RKO (cell line): Measurements from ENCODE around the gene PNLIPRP1.

Source experiments
- DNase-seq: peaks from one replicate; pipeline ENCODE4 v3.0.0-alpha.2; 2016; ENCODE audit warnings: low spot score

PNLIPRP1 gene

DNA sequence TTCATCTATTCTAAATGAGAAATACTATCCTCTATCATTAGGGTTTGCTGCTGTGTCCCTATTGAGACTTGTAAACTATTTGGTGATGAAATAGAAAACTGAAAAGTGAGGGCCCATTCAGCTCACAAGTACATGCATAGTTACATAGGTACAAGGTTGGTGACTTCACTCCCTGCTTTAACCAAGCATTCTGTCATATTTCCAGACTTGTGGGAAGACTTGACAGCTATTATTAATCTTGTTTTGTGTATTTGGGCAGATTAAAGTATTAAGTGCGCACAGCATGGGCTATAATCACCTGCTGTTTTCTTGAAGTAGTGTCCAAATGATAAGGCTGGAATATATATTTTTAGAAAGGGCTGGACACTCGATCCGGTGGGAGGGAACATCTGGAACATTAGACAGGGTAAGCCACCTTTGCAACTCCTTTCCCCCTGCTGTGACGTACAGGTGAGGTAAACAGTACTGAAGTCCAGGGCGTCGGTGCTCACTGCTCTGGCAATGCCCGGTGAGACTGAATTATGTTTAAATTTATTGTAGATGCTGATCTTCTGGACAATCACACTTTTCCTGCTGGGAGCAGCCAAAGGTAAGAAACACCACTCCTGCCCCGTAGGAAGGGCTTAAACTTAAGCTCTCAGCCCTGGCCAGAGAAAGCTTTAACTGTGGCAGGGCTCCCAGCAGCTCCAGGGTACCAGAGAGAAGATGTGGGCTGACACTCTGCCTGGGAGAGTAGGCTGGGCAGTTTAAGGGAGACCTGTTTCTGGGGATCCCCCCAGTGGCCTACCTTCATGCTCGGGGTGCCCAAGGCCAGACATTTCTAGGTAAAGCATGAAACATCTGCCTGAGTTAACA, at the start of gene PNLIPRP1:
Gene PNLIPRP1, plus strand, starts transcription at position 370 of the 855 bp plus-strand sequence. Its CDS starts 171 bp downstream, at position 541.
- no peak for DNase-seq

DNA sequence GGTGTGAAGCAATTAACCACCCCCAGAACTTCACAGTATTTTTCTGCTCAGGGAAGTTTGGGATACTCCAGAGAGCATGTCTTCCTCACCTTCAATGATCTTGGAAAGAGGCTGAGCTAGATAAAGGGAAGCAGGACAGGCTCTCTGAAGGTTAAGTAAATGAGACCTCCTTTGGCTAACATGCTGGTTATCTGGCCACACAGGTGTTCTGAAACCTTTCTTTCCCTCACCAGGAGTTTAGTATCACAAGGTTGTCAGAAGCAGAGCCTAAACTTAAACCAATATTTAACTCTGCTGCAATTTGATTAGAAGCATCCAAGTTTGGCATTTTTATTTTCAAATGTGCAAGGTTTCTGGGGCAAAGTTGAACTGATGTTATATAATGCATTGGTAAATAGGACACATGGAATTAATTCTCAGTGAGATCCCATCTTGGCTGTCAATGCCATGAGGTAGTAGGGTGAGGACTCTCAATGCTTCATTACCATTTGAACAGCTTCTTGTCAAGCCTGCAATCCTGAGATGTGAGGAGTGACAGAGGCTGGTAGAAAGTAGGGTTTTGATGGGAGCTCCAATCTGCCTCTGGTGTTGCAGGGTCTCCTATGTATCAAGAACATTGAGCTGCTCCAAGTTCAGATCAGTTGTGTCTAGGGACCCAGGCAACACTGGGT, 48.6 kb upstream of the PNLIPRP1 start:
- DNase-seq, result no peak

DNA sequence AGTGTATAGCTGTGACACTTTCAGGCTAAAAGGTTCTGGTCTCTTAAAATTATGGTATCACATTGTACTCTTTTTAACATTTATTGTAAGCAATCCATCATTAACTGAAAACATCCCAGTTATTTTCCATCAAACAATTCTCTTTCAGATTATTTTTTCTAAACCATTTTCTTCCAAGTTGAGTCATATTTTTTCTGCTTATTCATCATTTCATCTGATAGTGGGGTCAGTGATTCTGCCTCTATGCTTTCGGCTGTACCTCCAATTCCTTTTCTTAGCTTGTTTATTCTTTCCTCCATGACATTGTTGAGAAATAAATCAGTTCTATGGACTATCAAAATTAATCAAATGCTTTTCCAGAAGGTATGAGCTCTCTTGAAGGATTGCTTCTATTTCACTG, 45.6 kb upstream of the PNLIPRP1 start:
- no peak for DNase-seq

DNA sequence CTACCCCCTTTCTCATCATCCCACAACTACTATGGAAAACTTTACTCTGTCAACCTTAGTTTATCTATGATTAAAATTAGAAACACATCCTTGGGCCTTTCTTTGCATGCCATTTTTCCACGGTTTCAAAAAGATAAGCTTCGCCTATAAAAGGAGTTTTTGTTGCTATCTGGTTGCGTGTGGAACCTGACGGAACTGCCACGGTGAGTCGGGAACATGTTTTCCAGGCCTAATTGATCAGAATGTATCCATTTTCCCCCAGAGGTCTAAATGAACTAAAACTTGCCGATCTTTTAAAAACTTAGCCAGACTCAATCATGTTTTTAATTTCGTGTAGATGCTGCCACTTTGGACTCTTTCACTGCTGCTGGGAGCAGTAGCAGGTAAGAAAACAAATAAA, 45.0 kb upstream of the PNLIPRP1 start, which contains the start of gene PNLIP:
Gene PNLIP, plus strand, starts transcription at position 176 of the 400 bp plus-strand sequence. Its CDS starts 162 bp downstream, at position 338.
- DNase-seq, result no peak

DNA sequence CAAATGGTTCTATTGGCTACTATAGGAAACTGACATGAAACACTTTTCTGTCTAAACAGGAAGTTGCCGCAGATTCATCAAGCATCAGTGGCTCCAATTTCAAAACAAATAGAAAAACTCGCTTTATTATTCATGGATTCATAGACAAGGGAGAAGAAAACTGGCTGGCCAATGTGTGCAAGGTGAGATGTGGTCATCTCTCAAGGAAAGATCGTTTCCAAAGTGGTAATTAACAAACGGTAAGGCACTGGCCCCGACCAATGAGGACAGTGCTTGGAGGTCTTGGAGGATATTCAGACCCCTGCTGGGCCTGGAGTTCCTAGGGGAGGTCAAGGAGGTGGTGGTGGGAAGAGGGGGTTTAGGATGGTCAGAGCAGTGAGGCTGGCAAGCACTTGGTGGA, 42.5 kb upstream of the PNLIPRP1 start:
- DNase-seq, result no peak

DNA sequence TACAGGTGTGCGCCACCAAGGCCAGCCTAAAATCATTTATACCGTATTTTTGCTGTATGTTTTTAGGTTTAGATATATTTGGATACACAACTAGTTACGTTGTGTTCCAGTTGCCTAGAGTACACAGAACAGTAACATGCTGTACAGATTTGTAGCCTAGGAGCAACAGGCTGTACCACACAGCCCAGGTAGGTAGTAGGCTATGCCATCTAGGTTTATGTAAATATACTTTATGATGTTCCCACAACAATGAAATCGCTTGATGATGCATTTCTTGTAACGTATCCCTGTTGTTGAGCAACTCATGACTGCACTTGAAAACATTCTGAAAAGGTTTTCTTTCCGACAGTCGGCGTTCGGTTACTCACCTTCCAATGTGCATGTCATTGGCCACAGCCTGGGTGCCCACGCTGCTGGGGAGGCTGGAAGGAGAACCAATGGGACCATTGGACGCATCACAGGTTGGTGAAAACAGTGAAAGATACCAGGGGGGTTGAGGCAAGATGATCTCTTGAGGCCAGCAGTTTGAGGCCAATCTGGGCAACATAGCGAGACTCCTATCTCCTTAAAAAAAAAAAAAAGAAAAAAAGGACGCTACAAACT, 37.3 kb upstream of the PNLIPRP1 start:
- DNase-seq, result no peak

DNA sequence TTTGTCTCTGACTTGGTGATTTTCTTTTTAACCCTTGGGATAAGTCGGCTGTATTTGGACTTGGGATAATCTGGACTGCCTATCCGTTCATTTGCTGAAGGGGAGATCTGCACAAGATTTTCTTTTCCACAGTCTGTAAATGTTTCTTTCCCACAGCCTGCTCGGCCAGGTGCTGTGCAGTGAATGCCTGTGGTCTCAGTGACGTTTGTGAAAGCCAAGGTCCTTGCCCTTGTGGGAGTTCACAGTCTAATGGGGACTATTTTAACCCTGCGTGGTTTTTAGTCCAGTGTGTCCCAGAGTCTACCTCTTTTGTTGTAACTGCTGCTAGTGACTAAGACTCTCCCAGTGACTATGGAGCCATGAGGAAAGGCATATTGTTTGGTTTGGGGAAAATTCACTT, 36.1 kb upstream of the PNLIPRP1 start:
- DNase-seq, result no peak

DNA sequence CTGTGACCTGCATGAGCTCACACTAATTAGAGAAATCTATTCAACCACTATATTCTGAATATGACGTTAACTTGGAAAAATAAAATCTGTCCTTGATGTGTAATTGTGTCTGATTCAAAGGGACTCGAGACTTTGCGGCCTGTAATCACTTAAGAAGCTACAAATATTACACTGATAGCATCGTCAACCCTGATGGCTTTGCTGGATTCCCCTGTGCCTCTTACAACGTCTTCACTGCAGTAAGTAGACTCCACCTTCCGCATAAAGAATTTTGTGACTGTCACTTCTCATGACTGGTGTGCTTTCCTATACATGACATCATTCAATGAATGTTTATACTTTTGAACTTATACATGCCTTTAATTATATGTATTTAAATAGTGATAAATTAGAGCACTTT, 34.9 kb upstream of the PNLIPRP1 start:
- no peak for DNase-seq

DNA sequence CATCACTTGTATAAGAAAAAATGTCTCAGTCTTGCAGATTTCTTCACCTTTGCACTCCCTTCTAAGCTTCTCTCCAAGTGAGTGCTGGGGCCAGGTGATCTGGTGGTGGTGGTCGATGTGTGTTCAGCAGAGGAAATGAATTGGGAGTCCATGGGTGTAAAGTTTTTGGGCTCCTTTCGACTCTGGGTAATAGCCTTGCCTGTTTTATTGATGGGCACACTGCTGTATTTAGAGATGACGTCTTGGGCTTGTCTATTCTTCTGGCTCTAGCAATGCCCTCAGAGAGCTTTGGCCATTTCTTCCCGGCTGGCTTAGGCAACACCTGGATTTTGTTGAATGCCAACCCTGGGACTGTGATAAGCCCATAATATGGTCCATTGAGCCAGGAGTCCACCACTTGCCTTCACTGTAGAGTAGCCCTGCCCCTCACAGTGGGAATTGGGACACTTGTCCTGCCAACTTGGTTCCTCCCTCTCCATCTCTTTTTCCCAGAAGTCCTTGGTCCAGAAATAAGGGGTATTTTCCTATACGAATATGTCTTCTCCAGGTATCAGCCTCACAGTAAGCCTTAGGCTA, 33.4 kb upstream of the PNLIPRP1 start:
- no peak for DNase-seq

DNA sequence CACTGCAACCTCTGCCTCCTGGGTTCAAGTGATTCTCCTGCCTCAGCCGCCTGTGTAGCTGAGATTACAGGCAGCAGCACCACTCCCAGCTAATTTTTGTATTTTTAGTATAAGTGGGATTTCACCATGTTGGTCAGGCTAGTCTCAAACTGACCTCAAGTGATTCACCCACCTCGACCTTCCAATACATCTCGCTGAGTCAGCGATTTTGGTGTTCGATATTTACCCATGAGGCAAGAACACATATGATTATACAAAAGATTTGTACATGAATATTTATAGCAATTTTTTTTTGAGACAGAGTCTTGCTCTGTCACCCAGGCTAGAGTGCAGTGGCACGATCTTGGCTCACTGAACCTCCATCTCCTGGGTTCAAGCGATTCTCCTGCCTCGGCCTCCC, 25.2 kb upstream of the PNLIPRP1 start:
- DNase-seq, result no peak

DNA sequence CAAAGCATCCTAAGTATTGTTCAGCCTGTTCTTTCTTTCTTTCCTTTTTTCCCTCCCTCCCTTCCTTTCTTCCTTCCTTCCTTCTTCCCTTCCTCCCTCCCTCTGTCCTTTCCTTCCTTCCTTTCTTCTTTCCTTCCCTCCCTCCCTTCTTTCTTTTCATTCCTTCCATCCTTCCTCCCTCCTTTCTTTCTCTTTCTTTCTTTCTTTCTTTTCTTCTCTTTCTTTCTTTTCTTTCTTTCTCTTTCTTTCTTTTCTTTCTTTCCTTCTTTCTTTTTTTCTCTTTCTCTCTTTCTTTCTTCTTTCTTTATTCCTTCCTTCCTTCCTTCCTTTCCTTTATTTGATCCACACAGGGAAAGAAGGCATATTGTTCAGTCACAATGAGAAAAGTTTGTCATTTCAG, 23.8 kb upstream of the PNLIPRP1 start:
- DNase-seq, result no peak

DNA sequence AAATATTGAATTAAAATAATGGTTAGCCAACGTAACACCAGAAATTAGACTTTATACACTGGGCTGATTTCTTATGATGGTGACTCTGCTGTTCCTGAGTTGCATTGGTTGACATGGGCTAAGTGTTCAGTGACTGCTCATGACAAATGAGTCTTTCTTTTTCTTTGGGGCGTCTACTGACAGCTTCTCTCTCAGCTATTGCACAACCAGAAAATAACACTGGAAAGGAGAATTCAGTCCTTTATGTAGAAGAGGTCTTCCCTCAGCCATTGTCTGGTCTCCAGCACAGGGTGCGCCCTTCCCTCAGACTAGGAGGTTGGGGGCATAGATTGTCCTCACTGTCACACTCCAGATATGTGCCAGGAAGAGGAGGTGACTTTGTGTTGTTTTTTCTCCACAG, 23.4 kb upstream of the PNLIPRP1 start:
- no peak for DNase-seq

DNA sequence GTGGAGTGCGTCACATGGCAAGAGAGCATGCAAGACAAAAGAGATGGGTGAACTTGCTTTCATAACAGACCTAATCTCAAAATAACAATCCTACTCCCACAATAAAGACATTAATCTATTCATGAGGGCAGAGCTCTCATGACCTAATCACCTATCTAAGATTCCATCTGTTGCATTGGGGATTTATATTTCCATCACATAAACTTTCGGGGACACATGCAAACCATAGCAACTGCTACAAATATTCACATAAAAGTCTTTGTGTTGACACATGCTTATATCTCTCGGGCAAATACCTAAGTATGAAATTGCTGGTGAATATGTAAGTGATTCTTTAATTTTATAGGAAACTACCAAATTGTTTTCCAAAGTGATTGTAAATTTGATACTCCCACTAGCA, 16.0 kb upstream of the PNLIPRP1 start:
- no peak for DNase-seq

DNA sequence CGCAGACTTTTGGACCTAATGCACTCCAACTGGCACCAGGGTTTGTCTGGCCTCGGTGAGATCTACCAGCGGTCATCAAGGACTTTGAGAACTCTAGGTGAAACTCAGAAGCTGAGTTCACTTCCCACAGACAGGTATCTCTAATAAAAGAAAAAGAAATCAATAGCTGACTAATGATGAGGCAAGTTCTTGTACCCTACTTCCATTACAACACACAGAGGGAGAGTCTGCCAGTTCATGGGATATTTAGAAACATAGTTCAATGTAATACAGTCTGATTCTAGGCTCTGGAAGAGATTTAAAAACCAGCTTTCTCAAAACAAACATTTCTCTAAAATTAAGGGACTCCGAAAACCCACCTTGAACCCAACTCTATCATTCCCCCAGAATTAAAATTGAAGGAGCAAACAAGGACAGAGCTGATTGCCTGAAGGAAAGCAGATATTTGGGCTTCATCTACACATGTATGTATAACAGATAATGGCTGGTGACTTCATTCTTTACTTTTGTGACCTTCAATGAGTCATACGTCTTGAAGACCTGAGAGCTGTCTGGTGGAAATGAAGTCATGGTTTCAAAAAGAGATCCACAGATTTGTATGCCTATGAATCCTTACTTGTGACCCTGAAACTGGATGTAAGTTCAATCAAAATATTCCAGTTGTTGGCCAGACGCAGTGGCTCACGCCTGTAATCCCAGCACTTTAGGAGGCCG, 2.7 kb upstream of the PNLIPRP1 start:
- DNase-seq, result peak; percentile 23

DNA sequence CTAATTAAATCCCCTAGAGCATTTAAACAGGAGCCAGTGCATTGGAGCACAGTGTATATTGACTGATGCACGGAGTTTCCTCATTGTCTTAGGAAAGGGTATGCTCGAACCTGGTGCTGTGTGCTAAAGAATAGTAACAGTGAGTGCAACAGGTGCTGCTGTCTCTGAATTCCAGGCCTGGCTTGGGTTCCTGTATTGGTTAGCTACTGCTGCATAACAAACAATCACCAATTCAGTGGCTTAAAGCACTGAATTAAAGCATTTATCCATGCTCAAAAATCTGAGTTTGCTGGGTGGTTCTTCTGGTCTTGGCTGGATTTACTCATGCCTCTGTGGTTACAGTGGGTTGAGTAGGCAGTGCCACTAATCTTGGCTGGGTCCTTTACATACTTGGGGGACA, 1.8 kb upstream of the PNLIPRP1 start:
- no peak for DNase-seq

DNA sequence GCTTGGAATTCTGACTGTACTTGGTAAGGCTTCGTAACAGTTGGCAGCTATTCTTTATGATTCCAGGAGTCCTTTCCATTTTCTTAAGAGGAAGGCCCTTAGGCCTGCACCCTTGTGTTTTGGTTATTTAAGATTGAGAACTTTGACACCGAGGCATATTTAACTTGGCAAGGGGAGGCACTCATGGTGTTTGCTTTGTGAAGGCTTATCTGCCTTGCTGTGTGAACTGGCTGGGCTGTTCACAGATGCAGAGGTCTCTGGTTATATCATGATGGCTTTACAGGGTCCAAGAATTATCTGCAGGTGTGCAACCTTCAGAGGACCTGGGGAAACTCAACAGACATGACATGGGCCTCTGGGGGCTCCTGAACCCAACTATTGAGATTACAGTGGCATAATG, 833 bp upstream of the PNLIPRP1 start:
- DNase-seq, result no peak

DNA sequence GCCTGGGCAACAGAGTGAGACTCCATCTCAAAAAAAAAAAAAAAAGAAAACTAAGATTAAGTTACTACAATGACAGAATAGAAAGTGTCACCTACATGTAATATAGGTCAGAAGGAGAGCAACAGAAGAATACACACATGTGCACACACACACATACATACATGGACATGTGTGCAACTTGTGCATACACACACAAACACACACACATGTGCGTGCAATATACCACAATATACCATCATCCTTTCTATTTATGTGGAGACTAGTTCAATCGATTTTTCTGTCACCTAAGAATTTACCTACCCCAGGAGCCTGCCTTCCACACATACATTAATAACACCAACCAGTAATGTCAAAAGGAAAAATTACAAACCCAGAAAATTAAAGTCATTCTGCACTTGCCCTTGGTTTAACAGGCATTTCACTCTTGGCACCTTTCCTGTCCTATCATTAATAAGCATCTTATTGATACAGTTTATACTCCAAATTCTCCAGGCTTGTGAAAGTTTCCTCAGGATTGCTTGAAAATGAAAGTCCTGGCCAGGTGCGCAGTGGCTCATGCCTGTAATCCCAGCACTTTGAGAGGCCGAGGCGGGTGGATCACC, 2.5 kb downstream of the PNLIPRP1 start:
- DNase-seq, result no peak

DNA sequence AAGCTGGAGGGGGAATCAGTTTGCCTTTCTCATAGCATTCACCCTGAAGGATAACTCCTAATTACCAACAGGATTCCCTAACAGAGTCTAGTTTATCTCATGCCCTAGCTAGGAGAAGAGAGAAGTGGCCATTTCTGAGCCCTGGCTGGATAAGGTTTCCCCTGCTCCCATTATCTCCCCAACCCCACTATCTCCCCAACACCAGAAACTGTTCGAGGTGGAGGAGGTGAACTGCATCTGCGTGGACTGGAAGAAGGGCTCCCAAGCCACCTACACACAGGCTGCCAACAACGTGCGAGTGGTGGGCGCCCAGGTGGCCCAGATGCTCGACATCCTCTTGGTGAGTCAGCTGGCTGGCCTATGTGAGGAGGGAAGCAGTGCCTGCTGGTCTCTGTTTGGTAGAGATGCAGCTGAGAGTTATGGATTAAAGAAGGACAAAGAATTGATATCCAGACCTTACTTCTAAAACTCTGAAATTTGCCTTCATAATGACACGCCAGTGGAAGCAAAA, 3.8 kb downstream of the PNLIPRP1 start:
- DNase-seq, result no peak

DNA sequence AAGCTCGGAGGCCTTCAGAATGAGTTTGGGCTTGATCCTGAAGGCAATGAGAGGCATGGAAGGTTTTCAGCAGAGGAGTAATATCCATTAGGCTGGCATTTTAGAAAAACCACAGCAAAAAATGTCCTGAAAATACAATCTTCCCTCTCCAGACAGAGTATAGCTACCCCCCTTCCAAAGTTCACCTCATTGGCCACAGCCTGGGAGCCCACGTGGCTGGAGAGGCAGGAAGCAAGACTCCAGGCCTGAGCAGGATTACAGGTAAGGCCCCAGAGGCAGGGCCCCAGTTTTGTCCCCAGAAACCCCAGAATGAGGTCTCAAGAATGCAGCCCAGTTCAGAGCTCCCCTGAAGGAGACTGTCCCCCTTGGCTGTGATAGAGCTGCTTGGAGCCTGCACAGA, 5.3 kb downstream of the PNLIPRP1 start:
- no peak for DNase-seq

DNA sequence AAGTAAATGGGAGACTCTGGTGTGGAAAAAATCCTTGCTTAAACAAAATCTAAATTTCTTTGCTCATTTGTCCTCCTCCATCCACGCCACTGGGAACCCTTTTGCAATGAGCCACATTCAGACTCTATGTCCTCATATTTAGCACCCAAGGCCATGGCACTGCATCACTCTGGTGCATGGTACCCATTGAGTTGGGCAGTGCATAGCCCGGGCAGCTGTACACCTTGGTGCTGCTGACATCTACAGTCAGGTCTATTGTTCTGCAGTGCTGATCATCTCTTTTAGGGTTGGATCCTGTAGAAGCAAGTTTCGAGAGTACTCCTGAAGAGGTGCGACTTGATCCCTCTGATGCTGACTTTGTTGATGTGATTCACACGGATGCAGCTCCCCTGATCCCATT, 6.8 kb downstream of the PNLIPRP1 start:
- no peak for DNase-seq

DNA sequence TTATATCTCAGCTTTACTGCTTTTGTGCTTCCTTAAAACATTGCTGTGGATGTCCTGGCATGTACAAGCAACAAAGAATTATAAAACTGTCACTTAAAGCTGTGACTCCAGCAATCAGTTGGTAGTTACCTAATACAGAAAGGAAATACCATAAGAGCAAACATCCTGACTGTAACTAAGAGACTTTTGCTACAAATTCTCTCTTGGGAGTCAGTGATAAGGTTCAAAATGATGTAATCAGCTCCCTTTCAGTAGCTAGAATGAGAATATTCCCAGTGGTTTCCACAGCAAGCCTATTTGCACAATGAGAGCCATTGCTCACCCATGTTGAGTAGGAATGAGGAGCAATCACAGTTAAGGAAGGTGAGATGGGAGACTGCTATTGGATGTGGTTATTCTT, 7.6 kb downstream of the PNLIPRP1 start:
- DNase-seq, result no peak
